Measurements from ENCODE around the gene GFI1B. TPM values are rescaled to one million over a fixed set of nuclear protein-coding genes. Genes with fewer than 3 reads are reported as not detected.

Gene GFI1B
- total and polyA plus RNA-seq, 2 donors (not counting 1 experiment from before 2014, with no cell fraction given) = under 0.01 to 0.06 TPM

- no peak overlapping the region for H3K4me3 ChIP-seq (replicated peaks in 1 of 4; ENCODE audit: control extremely low read depth in 1 of 4, insufficient read depth in 1 of 4, low read depth in 3 of 4, low read length in 4 of 4)
- peaks cover 7% of the 10 kb centered on the region for H3K27me3 ChIP-seq (ENCODE audit: control insufficient read depth, insufficient read depth, low read length)
- no peaks in the 10 kb centered on the region for H3K79me2 ChIP-seq (ENCODE audit: control insufficient read depth, insufficient read depth, low read length)
Observed at GRCh38 chr9:132985489-132985888, 7.0 kb downstream of the GFI1B start.

GRCh38 chr9:132986114-132986513, 7.6 kb downstream of the GFI1B start:
- no peak for DNase-seq (ENCODE audit: low read depth in 2 of 2)
- no peak overlapping the region for H3K27ac ChIP-seq (ENCODE audit: insufficient read depth, low read length)
- H3K27me3 ChIP-seq (ENCODE audit: control insufficient read depth, insufficient read depth, low read length) = peaks cover 7% of the 10 kb centered on the region

More at GRCh38 chr9:132985489-132985888, 7.0 kb downstream of the GFI1B start:
- no peak overlapping the region for H3K9ac ChIP-seq (ENCODE audit: insufficient read depth, low read length)
- H4K20me1 ChIP-seq (ENCODE audit: control insufficient read depth, extremely low read depth, insufficient read depth, low read length) = no peaks in the 10 kb centered on the region
- H3K27ac ChIP-seq (ENCODE audit: insufficient read depth, low read length) = no peak overlapping the region
- DNase-seq (ENCODE audit: low read depth in 2 of 2) = no peak
- no peaks in the 10 kb centered on the region for H3K36me3 ChIP-seq (ENCODE audit: control insufficient read depth, insufficient read depth, low read length)
- H3K9me3 ChIP-seq (ENCODE audit: control insufficient read depth, insufficient read depth, low read depth, low read length) = no peaks in the 10 kb centered on the region
- TF ChIP-seq EZH2 (IDR thresholded peaks at IDR 0.05; ENCODE audit: low read length, missing control alignments) = no peak
- no peak for TF ChIP-seq CTCF (conservative IDR thresholded peaks at IDR 0.05 in 1 of 2, IDR thresholded peaks at IDR 0.05 in 1 of 2; ENCODE audit: low read depth in 1 of 2, low read length in 2 of 2)
- H2AFZ ChIP-seq (ENCODE audit: low read length) = no peak overlapping the region
- no peak overlapping the region for H3K4me2 ChIP-seq (ENCODE audit: extremely low read depth, insufficient read depth, low read length)
- no peaks in the 10 kb centered on the region for H3K4me1 ChIP-seq (ENCODE audit: control insufficient read depth, extremely low read depth, insufficient read depth, low read length)

More at GRCh38 chr9:132986114-132986513, 7.6 kb downstream of the GFI1B start:
- H3K4me1 ChIP-seq (ENCODE audit: control insufficient read depth, extremely low read depth, insufficient read depth, low read length) = no peaks in the 10 kb centered on the region
- no peak overlapping the region for H2AFZ ChIP-seq (ENCODE audit: low read length)
- no peaks in the 10 kb centered on the region for H4K20me1 ChIP-seq (ENCODE audit: control insufficient read depth, extremely low read depth, insufficient read depth, low read length)
- no peaks in the 10 kb centered on the region for H3K79me2 ChIP-seq (ENCODE audit: control insufficient read depth, insufficient read depth, low read length)
- H3K9me3 ChIP-seq (ENCODE audit: control insufficient read depth, insufficient read depth, low read depth, low read length) = no peaks in the 10 kb centered on the region
- H3K4me2 ChIP-seq (ENCODE audit: extremely low read depth, insufficient read depth, low read length) = no peak overlapping the region
- TF ChIP-seq CTCF (conservative IDR thresholded peaks at IDR 0.05 in 1 of 2, IDR thresholded peaks at IDR 0.05 in 1 of 2; ENCODE audit: low read depth in 1 of 2, low read length in 2 of 2) (no peak), EZH2 (IDR thresholded peaks at IDR 0.05; ENCODE audit: low read length, missing control alignments) (no peak)
- no peak overlapping the region for H3K4me3 ChIP-seq (replicated peaks in 1 of 4; ENCODE audit: control extremely low read depth in 1 of 4, insufficient read depth in 1 of 4, low read depth in 3 of 4, low read length in 4 of 4)
- no peak overlapping the region for H3K9ac ChIP-seq (ENCODE audit: insufficient read depth, low read length)
- H3K36me3 ChIP-seq (ENCODE audit: control insufficient read depth, insufficient read depth, low read length) = no peaks in the 10 kb centered on the region

All from fibroblast of lung (primary cell).